GM19324 (cell line): ENCODE results near the gene NLGN2.

Source experiments
- ATAC-seq: cut with Tn5 transposase; IDR thresholded peaks from one replicate; pipeline ENCODE4 v1.9.1; 2021; ENCODE audit warnings: mild to moderate bottlenecking, moderate library complexity; ENCODE audit not compliant: unreplicated experiment, low FRiP score

The NLGN2 gene

DNA sequence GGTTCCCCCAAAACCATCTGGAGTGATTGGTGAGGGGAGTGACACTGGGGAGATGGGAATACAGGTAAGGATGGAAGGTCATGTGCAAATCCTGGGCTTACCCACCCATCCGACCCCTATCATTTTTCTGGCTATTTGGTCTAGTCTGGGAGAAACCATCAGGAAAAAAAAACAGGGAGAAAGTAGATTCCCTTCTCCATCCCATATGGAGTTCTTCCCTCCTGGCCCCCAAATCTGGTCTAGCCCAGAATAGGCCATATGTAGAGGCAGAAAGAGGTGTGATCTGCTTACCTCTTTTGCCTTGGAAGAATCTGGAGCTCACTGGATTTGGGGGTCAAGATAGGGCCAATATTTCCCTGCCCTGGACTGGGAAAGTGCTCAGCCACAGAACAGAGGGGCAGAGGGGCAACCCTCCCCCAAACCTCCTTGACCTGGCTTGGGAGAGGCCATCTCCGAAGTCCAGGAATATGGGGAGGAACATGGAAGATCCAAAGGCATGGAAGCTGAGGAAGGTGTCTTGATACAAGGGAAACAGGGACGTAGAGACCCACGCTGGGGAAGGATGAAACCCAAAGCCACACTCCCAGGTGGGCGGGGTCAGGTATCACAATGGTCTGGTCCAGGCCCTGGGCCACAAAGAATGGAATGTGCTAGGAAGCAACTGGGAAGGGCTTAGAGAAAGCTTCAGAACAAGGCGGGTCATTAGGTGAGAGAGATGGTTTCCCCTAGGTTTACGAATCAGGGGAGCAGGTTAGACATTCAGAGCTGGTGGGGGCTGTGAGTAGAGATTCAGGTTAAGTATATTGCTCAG is 53.4 kb downstream of the NLGN2 start:
- ATAC-seq = no peak

- ATAC-seq = no peak
These were observed 55.1 kb downstream of the NLGN2 start for GRCh38 chr17:7462474-7463371.

- no peak for ATAC-seq
These were observed 55.8 kb downstream of the NLGN2 start for GRCh38 chr17:7463372-7463846.

DNA sequence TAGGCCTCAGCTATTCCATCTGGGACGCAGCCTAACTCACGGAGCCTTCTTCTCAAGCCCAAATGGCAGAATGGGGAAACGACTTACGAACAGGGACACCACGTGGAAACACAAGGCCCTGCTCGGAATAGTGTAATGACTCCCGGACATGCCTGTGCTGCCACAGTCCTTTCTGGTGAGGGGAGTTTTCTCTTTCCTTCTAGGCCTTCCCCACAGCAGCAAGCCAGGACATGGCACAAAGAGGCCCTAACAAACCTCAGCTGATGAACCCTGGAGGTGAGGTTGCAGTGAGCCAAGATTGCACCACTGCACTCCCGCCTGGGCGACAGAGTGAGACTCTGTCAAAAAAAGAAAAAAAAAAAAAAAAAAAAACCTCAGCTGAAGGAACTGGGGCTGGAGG is 56.4 kb downstream of the NLGN2 start:
- no peak for ATAC-seq

DNA sequence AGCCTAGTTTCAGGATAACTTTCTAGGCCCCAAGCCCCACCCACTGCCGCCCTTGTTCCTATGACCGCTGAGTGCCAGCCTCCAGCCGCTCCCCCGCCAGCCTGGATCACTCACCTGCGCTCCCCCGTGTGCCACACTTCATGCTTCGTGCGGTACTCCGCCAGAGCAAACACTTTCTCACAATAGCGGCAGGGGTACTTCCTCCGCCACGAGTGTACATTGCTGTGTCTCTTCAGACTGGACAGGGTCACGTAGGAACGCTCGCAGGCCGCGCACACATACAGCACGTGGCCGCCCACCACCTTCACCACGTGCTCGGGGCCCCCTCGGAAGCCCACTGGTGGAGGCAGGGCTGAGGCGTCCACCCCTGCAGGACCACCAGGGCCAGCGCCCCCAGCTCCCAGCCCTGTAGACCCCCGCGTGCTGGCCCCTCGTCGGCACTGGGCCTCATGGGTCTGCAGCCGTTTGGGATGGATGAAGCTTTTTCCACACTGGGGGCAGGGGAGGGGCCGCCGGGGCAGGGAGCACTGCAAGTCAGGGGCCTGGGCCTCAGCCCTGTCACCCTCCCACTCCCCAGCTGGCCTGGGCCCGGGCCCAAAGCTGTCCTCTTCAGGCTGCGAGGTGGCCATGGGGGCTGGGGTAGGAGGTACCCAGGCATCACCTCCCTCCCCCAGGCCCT is 58.1 kb downstream of the NLGN2 start:
- ATAC-seq = no peak

DNA sequence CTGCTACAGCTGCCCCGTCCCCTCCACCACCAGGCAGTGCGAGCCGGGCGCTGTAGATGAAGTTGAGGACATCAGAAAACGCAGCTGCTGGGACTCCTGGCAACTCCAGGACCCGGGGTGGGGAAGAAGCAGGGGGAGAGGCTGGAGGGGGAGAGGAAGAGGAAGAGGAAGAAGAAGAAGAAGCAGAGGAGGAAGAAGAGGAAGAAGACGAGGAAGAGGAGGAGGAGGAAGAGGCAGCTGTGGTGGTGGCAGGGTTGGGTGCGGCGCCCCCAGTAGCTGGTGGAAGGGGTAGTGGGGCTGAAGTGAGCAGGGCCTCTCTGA is 58.6 kb downstream of the NLGN2 start:
- no peak for ATAC-seq

- ATAC-seq = no peak
These were observed 59.1 kb downstream of the NLGN2 start for GRCh38 chr17:7466639-7467341.

DNA sequence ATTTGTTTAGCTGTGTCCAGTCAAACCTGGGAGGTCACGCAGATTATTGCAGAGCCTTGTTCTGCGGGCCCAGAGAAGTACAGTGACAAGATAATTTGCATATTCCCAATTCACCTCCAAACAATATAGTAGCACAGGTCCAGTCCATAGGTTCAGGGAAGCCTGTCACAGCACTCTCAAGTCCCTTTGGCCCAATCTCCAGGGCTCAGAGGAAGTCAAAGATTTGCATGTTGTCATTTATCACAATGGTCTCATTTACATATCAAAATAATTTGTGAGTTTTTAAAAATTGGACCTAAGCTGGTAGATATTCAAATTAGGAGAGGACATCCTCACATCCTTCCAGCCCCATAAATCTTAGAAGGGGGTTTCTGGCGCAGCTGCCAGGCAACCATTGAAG is 59.9 kb downstream of the NLGN2 start:
- ATAC-seq = no peak

DNA sequence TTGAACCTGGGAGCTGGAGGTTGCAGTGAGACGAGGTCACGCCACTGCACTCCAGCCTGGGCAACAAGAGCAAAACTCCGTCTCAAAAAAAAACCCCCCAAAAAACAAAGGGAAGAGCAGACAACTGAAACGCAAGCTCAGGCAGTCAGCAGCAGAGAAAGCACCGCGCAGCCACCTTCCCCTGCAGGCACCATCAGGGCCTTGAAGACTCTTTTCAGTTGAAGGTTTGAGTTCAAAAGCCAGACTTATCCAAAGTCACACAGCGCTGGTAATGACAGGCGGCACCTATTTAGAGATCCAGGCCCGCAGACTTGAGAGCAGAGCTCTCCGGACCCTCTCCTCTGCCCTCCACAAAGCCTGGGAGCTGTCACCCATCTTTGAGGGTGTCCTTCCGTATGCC is 60.6 kb downstream of the NLGN2 start:
- ATAC-seq = no peak

GRCh38 chr17:7468804-7469389 is 61.3 kb downstream of the NLGN2 start:
- no peak for ATAC-seq
